Measurements from ENCODE around the gene MYCBP. TPM values are rescaled to one million over a fixed set of nuclear protein-coding genes. Genes with fewer than 3 reads are reported as not detected.

Gene MYCBP
- total RNA-seq, 1 experiment from 2014 or later = 31.6 TPM

DNA sequence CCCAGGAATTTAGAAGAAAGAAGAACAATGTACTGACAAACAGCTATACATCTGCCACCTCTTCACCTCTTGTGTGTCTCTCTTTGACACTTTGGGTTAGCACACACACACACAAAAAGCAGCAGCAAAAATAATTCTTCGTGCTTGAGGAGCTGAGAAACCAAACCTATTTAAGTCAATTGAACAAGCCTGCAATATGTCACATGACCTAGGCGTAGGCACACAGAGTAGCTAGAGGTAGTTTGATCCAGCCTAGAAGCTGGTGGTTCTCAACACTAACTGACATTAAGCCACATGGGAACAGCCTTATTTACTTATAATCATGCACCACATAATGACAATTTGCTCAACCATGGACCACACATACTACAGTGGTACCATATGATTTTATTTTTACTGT lies 45.8 kb downstream of the MYCBP start:
- H3K4me1 ChIP-seq (ENCODE audit: insufficient read depth, low read length, poor library complexity, severe bottlenecking) = peaks cover 11% of the 10 kb centered on the region
- intact Hi-C loops (cut with micrococcal nuclease; ENCODE audit: unreplicated experiment) = loop anchor here (2.0 kb wide), 1 partner anchor 787 kb away; no protein-coding TSS in a partner anchor
- TF ChIP-seq, protein P1, sequence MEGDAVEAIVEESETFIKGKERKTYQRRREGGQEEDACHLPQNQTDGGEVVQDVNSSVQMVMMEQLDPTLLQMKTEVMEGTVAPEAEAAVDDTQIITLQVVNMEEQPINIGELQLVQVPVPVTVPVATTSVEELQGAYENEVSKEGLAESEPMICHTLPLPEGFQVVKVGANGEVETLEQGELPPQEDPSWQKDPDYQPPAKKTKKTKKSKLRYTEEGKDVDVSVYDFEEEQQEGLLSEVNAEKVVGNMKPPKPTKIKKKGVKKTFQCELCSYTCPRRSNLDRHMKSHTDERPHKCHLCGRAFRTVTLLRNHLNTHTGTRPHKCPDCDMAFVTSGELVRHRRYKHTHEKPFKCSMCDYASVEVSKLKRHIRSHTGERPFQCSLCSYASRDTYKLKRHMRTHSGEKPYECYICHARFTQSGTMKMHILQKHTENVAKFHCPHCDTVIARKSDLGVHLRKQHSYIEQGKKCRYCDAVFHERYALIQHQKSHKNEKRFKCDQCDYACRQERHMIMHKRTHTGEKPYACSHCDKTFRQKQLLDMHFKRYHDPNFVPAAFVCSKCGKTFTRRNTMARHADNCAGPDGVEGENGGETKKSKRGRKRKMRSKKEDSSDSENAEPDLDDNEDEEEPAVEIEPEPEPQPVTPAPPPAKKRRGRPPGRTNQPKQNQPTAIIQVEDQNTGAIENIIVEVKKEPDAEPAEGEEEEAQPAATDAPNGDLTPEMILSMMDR (conservative IDR thresholded peaks at IDR 0.05; ENCODE audit: low read depth, low read length) = no peak
- H3K9me3 ChIP-seq (ENCODE audit: low read depth, low read length, poor library complexity, severe bottlenecking) = no peaks in the 10 kb centered on the region
- no peak overlapping the region for H3K4me3 ChIP-seq (ENCODE audit: low read depth, low read length, poor library complexity, severe bottlenecking)
- H3K27ac ChIP-seq (ENCODE audit: low read depth, low read length, poor library complexity, severe bottlenecking) = no peak overlapping the region
- no peaks in the 10 kb centered on the region for H3K36me3 ChIP-seq (ENCODE audit: insufficient read depth, low read length, poor library complexity, severe bottlenecking)
- POLR2A ChIA-PET (ENCODE audit: low non-redundant PET) = interaction anchor here (0.7 kb wide), 2 partner anchors 320 to 849 kb away, joined by 3 read pairs; no protein-coding TSS in a partner anchor
- H3K27me3 ChIP-seq (replicated peaks; ENCODE audit: insufficient read depth, low read depth, low read length, poor library complexity) = no peaks in the 10 kb centered on the region
- no TSS peak for BruUV-seq (replicated peaks)
- DNase-seq (ENCODE audit: low spot score) = no peak
- CTCF ChIA-PET = no interaction called here

DNA sequence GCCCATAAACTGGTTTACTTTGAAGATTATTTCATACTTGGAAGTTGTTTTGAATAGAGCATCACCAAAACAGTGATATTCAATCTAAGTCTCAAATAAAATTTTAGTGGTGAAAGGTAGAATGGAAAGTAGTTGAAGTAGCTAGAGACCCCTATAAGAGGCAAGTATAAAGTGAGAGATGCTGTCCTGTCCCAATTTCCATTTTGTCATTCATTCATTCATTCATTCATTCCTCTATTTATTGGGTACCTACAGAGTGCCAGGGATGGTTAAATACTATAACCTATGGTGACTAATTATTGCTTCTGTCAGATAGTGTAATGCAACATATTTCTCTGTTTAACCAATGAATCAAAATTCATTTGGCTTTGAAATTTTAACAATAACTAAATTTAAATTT lies 46.3 kb downstream of the MYCBP start:
- intact Hi-C loops (cut with micrococcal nuclease; ENCODE audit: unreplicated experiment) = loop anchor here (2.0 kb wide), 1 partner anchor 786 kb away; no protein-coding TSS in a partner anchor

DNA sequence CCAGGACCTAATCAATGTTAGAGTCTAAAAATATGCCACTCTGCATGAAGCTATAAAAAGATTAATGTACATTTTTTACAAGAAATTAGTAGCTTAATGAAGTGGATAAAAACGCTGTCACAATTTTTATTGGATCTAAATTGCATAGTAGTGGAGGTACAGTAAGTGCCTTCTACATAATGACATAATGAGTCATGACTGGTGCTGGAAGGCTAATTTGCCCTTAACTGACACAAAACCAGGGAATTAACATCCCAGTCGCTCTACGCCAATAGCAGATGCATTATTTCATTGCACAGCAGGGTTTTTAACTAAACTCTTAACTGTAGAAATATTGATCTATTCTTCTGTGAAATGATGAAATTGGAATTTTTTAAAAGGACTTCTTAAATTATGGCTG lies 46.9 kb downstream of the MYCBP start:
- Histone ChIP-seq H3K9me3 (ENCODE audit: low read depth, low read length, poor library complexity, severe bottlenecking) (no peaks in the 10 kb centered on the region), H3K27me3 (replicated peaks; ENCODE audit: insufficient read depth, low read depth, low read length, poor library complexity) (no peaks in the 10 kb centered on the region), H3K4me1 (ENCODE audit: insufficient read depth, low read length, poor library complexity, severe bottlenecking) (peaks cover 11% of the 10 kb centered on the region), H3K27ac (ENCODE audit: low read depth, low read length, poor library complexity, severe bottlenecking) (no peak overlapping the region), H3K36me3 (ENCODE audit: insufficient read depth, low read length, poor library complexity, severe bottlenecking) (no peaks in the 10 kb centered on the region), H3K4me3 (ENCODE audit: low read depth, low read length, poor library complexity, severe bottlenecking) (no peak overlapping the region)
- BruUV-seq (replicated peaks) = no TSS peak
- CTCF ChIA-PET = interaction anchor here (0.6 kb wide), 1 partner anchor 15 kb away, joined by 3 read pairs; no protein-coding TSS in a partner anchor
- TF ChIP-seq EZH2 (IDR thresholded peaks at IDR 0.05; ENCODE audit: borderline replicate concordance, low read depth, low read length, poor library complexity, severe bottlenecking) = no peak
- TF ChIP-seq, protein P1 (conservative IDR thresholded peaks at IDR 0.05; ENCODE audit: low read depth, low read length) = no peak
- peak; percentile 61 for DNase-seq (ENCODE audit: low spot score)
- intact Hi-C loops (cut with micrococcal nuclease; ENCODE audit: unreplicated experiment) = loop anchor here (2.0 kb wide), 1 partner anchor 785 kb away; no protein-coding TSS in a partner anchor
- POLR2A ChIA-PET (ENCODE audit: low non-redundant PET) = no interaction called here

More for the DNA sequence above, 46.3 kb downstream of the MYCBP start:
- H3K36me3 ChIP-seq (ENCODE audit: insufficient read depth, low read length, poor library complexity, severe bottlenecking) = no peaks in the 10 kb centered on the region
- no peak overlapping the region for H3K4me3 ChIP-seq (ENCODE audit: low read depth, low read length, poor library complexity, severe bottlenecking)
- no peaks in the 10 kb centered on the region for H3K9me3 ChIP-seq (ENCODE audit: low read depth, low read length, poor library complexity, severe bottlenecking)
- peaks cover 11% of the 10 kb centered on the region for H3K4me1 ChIP-seq (ENCODE audit: insufficient read depth, low read length, poor library complexity, severe bottlenecking)
- DNase-seq (ENCODE audit: low spot score) = no peak
- no peak overlapping the region for H3K27ac ChIP-seq (ENCODE audit: low read depth, low read length, poor library complexity, severe bottlenecking)
- ChIA-PET CTCF (no interaction called here), POLR2A (ENCODE audit: low non-redundant PET) (interaction anchor here (0.7 kb wide), 2 partner anchors 319 to 849 kb away, joined by 3 read pairs; no protein-coding TSS in a partner anchor)
- no TSS peak for BruUV-seq (replicated peaks)
- TF ChIP-seq EZH2 (IDR thresholded peaks at IDR 0.05; ENCODE audit: borderline replicate concordance, low read depth, low read length, poor library complexity, severe bottlenecking) = no peak
- TF ChIP-seq, protein P1 (conservative IDR thresholded peaks at IDR 0.05; ENCODE audit: low read depth, low read length) = no peak
- no peaks in the 10 kb centered on the region for H3K27me3 ChIP-seq (replicated peaks; ENCODE audit: insufficient read depth, low read depth, low read length, poor library complexity)
